Neural progenitor cell (in vitro differentiated cells): ENCODE measurements around the gene PRR14L.

Experiments used
- CTCF ChIP-seq: fragments of 200-600 bp; sonication (generic); IDR thresholded peaks from 2 replicates; pipeline ENCODE4 v1.5.1; 2017; ENCODE audit warnings: antibody characterized with exemption, mild to moderate bottlenecking
- EZH2 ChIP-seq: fragments of 200-600 bp; sonication (generic); IDR thresholded peaks from 2 replicates; pipeline ENCODE4 v1.6.1; 2017; ENCODE audit warnings: antibody characterized with exemption, mild to moderate bottlenecking, moderate library complexity
- EZH2phosphoT487 ChIP-seq: fragments of 200-600 bp; sonication (generic); IDR thresholded peaks from 2 replicates; pipeline ENCODE4 v1.6.1; 2017; ENCODE audit warnings: antibody characterized with exemption

- TF ChIP-seq CTCF (no peak), EZH2 (no peak), EZH2phosphoT487 (no peak)
Observed at GRCh38 chr22:31739795-31740201, 10.1 kb downstream of the PRR14L start.
